Activated CD8-positive, alpha-beta memory T cell treated with anti-CD3 and anti-CD28 coated beads, Interleukin-2, amount 50 U/mL, for 48 hours (primary cell): ENCODE measurements around the gene PTPRM.

Experiments used
- DNase-seq: peaks from one replicate; pipeline ENCODE4 v3.0.0-alpha.2; 2020

PTPRM gene

GRCh38 chr18:7766817-7767216 is 199.7 kb downstream of the PTPRM start:
- no peak for DNase-seq

DNA sequence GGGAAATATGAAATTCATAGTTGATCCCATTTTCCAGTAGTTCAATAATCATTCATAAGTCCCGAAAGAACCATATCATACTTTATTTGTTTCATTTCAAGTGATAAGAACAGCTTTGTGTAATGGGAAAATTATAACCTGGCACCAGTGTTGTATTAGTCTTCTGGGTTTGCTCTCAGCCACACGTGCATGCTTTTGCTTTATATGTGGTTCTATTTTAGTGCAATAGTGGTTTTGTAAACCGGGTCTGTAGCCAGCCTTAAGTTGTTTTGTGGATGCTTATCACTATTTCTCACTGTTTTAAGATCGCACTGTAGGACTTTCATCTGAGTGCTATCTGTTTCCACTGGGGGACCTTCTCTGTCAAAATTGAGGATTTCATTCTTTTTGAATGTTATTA is 203.8 kb downstream of the PTPRM start:
- DNase-seq, result no peak

- no peak for DNase-seq
These were observed 205.4 kb downstream of the PTPRM start for GRCh38 chr18:7772510-7772888.

DNA sequence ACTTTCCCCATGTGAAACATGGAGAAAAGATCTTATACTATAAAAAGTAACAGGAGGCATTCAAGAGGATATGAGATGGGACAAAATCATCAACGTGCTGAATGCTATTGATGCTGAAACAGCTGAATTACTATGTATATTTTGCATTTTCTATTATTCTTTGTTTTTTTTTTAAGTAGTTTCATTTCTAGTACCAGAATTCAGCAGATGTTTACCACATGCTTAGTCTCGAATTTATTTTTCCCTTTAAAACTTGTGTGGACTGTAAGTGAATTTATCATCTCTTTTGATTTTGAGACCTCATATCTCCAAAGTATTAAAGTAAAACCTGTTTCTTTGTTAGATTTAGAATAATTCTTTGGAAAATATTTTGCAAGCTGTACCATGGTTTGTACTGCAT is 205.8 kb downstream of the PTPRM start:
- DNase-seq, result no peak

- DNase-seq, result no peak
These were observed 208.0 kb downstream of the PTPRM start for GRCh38 chr18:7775128-7775527.

GRCh38 chr18:7775843-7776242 is 208.7 kb downstream of the PTPRM start:
- no peak for DNase-seq

GRCh38 chr18:7778181-7778580 is 211.1 kb downstream of the PTPRM start:
- DNase-seq, result no peak

- no peak for DNase-seq
These were observed 212.1 kb downstream of the PTPRM start for GRCh38 chr18:7779211-7779610.

- DNase-seq, result no peak
These were observed 217.1 kb downstream of the PTPRM start for GRCh38 chr18:7784171-7784570.

GRCh38 chr18:7786569-7786968 is 219.5 kb downstream of the PTPRM start:
- DNase-seq, result no peak

- no peak for DNase-seq
These were observed 220.2 kb downstream of the PTPRM start for GRCh38 chr18:7787339-7787738.

DNA sequence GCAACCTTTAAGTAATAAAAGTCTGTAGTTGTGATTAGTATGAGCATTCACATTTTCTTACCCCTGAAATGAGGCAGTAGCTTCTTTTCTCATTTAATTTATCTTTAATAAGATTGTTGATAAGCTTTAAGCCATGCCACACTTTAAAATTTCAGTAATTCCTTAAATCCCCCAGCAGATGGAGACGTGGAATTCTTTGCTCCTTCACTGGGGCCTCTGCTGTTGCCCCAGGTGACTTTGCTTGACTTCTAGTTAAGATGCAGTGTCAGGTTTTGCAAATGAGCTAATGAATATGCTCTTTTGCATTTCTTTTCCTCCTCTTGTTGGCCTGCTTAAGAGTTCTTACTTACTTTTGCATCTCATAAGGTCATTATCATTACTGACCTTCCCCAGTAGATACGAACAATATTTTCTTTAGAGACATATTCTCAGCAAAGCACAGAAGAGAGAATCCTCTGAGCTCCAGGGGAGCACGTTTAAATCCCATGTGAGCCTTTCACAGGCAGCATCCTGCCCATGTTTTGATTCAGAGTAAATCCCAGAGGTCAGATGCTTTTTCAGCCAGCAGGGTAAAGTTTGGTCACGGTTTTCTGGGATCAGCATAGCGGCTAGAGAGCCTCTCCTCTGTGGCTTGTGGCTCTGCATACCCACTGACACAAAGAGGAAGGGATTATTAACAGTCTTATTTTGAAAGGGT is 222.9 kb downstream of the PTPRM start:
- no peak for DNase-seq

- no peak for DNase-seq
These were observed 226.0 kb downstream of the PTPRM start for GRCh38 chr18:7793100-7793499.

DNA sequence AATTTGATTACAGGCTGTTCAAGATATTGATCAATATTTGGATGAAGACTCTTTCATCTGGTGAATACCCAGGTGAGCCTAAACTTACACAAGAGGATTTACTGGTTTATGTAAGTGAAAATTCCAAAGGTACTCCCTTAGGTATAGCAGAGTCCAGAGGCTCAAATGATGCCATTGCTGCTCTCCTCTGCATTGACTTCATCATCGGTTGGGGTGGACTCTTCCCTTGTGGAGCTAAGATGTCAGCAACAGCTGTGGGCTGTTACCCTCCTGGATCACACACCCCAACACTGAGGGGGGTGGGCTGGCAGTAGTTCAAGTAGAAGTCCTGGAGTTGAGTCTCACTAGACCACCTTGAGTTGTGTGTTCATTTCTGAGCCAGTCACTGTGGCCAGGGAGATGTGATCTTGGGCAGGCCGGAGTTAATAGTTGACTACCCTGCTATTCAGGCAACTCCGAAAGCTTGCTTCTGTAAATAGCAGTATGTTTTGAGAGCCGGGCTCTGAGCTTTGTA is 236.9 kb downstream of the PTPRM start:
- DNase-seq, result no peak

GRCh38 chr18:7805096-7805495 is 238.0 kb downstream of the PTPRM start:
- DNase-seq, result no peak

- DNase-seq, result no peak
These were observed 238.8 kb downstream of the PTPRM start for GRCh38 chr18:7805880-7806279.

- no peak for DNase-seq
These were observed 240.9 kb downstream of the PTPRM start for GRCh38 chr18:7807936-7808453.

- DNase-seq, result no peak
These were observed 241.9 kb downstream of the PTPRM start for GRCh38 chr18:7808992-7809391.

DNA sequence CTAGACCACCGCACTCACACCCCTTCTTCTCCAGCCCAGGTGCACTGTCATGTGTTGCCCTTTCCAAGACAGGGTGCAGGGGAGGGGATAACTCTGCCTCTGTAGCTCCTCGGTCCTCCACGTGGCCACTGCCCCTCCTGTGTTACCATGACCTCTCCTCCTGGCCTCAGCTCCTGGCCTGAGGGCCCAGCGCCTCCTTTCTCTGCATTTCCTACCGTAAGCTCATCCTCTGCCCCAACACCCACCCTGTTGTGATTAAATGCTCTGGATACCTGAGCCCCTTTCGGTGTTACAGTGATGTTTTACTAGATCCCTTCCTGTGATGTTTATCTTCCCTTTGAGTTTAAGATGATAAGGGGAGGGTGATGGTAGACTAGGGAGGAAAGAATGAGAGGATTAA is 242.3 kb downstream of the PTPRM start:
- no peak for DNase-seq

- DNase-seq, result no peak
These were observed 242.9 kb downstream of the PTPRM start for GRCh38 chr18:7809978-7810377.

GRCh38 chr18:7812431-7813063 is 245.4 kb downstream of the PTPRM start:
- DNase-seq, result no peak

- DNase-seq, result no peak
These were observed 246.0 kb downstream of the PTPRM start for GRCh38 chr18:7813131-7813530.

GRCh38 chr18:7814754-7815315 is 247.7 kb downstream of the PTPRM start:
- no peak for DNase-seq

DNA sequence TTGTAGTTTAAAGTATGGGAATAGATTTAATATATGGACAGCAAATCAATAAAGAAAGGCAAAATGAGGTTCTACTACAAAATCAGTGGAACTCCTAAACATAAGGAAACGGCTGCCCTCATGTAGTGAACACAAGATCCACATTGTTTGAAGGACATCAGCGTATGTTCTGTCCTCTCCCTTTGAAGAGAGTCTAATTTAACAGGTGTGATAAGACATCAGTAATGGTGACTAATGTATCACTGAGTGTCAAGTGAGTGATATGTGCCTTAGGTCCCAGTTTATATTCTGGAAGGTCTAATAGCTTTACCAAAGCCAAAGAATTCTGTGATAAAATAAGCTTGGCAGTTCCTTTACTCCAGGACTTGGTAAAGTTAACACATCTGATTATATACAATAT is 248.7 kb downstream of the PTPRM start:
- no peak for DNase-seq
